ENCODE measurements around the gene GJA9.

DNA sequence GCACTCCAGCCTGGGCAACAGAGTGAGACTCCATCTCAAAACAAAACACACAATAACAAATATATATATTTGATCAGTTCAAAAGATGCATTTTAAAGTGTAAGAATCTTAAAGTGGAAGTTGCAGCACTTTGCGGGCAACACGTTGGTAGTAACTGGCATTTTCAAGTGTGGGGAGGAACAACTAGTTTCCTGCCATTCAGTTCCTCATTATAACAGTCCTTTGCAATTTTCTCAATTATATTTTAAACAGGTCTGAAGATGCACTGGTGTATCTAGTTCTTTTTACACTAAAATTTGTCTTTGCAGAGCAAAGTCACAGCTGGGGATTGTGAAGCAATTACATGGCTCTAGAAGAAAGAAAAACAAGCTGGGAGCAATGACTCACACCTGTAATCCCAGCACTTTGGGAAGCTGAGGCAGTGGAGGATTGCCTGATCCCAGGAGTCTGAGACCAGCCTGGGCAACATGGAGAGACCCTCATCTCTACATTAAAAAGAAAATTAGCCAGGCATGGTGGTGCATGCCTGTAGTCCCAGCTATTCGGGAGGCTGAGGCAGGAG is 47.1 kb downstream of the GJA9 start:
- TF ChIP-seq POLR2AphosphoS5 (IDR thresholded peaks at IDR 0.05) (no peak), POLR2A (IDR thresholded peaks at IDR 0.05) (no peak)
- TF ChIP-seq, protein P1, sequence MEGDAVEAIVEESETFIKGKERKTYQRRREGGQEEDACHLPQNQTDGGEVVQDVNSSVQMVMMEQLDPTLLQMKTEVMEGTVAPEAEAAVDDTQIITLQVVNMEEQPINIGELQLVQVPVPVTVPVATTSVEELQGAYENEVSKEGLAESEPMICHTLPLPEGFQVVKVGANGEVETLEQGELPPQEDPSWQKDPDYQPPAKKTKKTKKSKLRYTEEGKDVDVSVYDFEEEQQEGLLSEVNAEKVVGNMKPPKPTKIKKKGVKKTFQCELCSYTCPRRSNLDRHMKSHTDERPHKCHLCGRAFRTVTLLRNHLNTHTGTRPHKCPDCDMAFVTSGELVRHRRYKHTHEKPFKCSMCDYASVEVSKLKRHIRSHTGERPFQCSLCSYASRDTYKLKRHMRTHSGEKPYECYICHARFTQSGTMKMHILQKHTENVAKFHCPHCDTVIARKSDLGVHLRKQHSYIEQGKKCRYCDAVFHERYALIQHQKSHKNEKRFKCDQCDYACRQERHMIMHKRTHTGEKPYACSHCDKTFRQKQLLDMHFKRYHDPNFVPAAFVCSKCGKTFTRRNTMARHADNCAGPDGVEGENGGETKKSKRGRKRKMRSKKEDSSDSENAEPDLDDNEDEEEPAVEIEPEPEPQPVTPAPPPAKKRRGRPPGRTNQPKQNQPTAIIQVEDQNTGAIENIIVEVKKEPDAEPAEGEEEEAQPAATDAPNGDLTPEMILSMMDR (IDR thresholded peaks at IDR 0.05): no peak
